Ishikawa (cell line): ENCODE measurements around the gene GNB3.

Source experiments
- CEBPB ChIP-seq: IDR thresholded peaks from 2 replicates; pipeline ENCODE4 v1.6.1; 2012
- CREB1 ChIP-seq: IDR thresholded peaks from 2 replicates; pipeline ENCODE4 v1.6.1; 2012; ENCODE audit warnings: low read depth
- EGR1 ChIP-seq: IDR thresholded peaks from 2 replicates; pipeline ENCODE4 v1.6.1; 2012
- EP300 ChIP-seq: IDR thresholded peaks from 2 replicates; pipeline ENCODE4 v1.6.1; 2012; ENCODE audit warnings: borderline replicate concordance
- FOXM1 ChIP-seq: IDR thresholded peaks from 2 replicates; pipeline ENCODE4 v1.6.1; 2012; ENCODE audit warnings: low read depth, borderline replicate concordance
- MAX ChIP-seq: IDR thresholded peaks from 2 replicates; pipeline ENCODE4 v1.6.1; 2012
- NFIC ChIP-seq: IDR thresholded peaks from 2 replicates; pipeline ENCODE4 v1.6.1; 2012
- RAD21 ChIP-seq: IDR thresholded peaks from 2 replicates; pipeline ENCODE4 v1.6.1; 2012; ENCODE audit warnings: low read depth
- REST ChIP-seq: IDR thresholded peaks from 2 replicates; pipeline ENCODE4 v1.6.1; 2012; ENCODE audit warnings: low read depth, mild to moderate bottlenecking
- TAF1 ChIP-seq: IDR thresholded peaks from 2 replicates; pipeline ENCODE4 v1.6.1; 2012; ENCODE audit warnings: low read depth, mild to moderate bottlenecking
- TCF12 ChIP-seq: IDR thresholded peaks from 2 replicates; pipeline ENCODE4 v1.6.1; 2012; ENCODE audit warnings: low read depth
- TEAD4 ChIP-seq: IDR thresholded peaks from 2 replicates; pipeline ENCODE4 v1.6.1; 2012
- USF1 ChIP-seq: IDR thresholded peaks from 2 replicates; pipeline ENCODE4 v1.6.1; 2012
- YY1 ChIP-seq: IDR thresholded peaks from 2 replicates; pipeline ENCODE4 v1.6.1; 2012; ENCODE audit warnings: low read depth
- ZBTB7A ChIP-seq: IDR thresholded peaks from 2 replicates; pipeline ENCODE4 v1.6.1; 2012; ENCODE audit warnings: low read depth

GNB3 gene

GRCh38 chr12:6826734-6827436, 13.8 kb upstream of the GNB3 start:
- TF ChIP-seq EGR1 (no peak), CREB1 (no peak), MAX (no peak), TCF12 (no peak), TEAD4 (no peak)

GRCh38 chr12:6827437-6827911, 13.3 kb upstream of the GNB3 start:
- TF ChIP-seq USF1 (peak; percentile 83), EGR1 (0 out of 2 replicates have a peak, but pooled peaks have one; percentile 47), ZBTB7A (0 out of 2 replicates have a peak, but pooled peaks have one; percentile 11), REST (no peak), MAX (0 out of 2 replicates have a peak, but pooled peaks have one; percentile 39), TCF12 (no peak), NFIC (no peak), CREB1 (no peak), RAD21 (no peak), TEAD4 (no peak), YY1 (no peak), CEBPB (no peak)

- TF ChIP-seq EGR1 (no peak; the same call in 1 of the 2 replicates), MAX (0 out of 2 replicates have a peak, but pooled peaks have one; percentile 20), ZBTB7A (peak; percentile 11; the same call in 1 of the 2 replicates)
Measured at GRCh38 chr12:6827982-6828780, 12.5 kb upstream of the GNB3 start, which contains the start of gene P3H3. Gene P3H3 (plus strand): TSS chr12:6828407. CDS start chr12:6828441, 34 bp downstream.

GRCh38 chr12:6828781-6829535, 11.8 kb upstream of the GNB3 start:
- TF ChIP-seq REST (no peak), YY1 (no peak; the same call in 1 of the 2 replicates), ZBTB7A (peak; percentile 60), EGR1 (peak; percentile 95), USF1 (no peak), EP300 (no peak), MAX (peak; percentile 64)

- TF ChIP-seq REST, result no peak
- TF ChIP-seq CEBPB, result no peak
- TF ChIP-seq CREB1, result no peak
- no peak for TF ChIP-seq TCF12
- TF ChIP-seq USF1, result no peak
- TF ChIP-seq EP300, result no peak
- TF ChIP-seq ZBTB7A, result no peak; the same call in 1 of the 2 replicates
- TF ChIP-seq TAF1, result no peak
- TF ChIP-seq RAD21, result no peak
- no peak for TF ChIP-seq MAX
- no peak for TF ChIP-seq EGR1
- TF ChIP-seq NFIC, result no peak
- TF ChIP-seq TEAD4, result no peak
- no peak for TF ChIP-seq FOXM1
- no peak for TF ChIP-seq YY1
Measured at GRCh38 chr12:6829536-6830220, 11.0 kb upstream of the GNB3 start.
